Midbrain (tissue), 1 donor: ENCODE data around the gene KCTD12.
A peak's percentile ranks its signal among the peaks of the same experiment; 100 is the strongest.
"Not testable (repeated sequence)": the region's sequence is repeated elsewhere in the genome, so short reads cannot be mapped to it uniquely, and the experiment has no call there.

Experiments used
- DNase-seq: peaks from one replicate; lab custom pipeline; 2025; lab: John Stamatoyannopoulos, UW

KCTD12 gene

GRCh38 chr13:76886292-76887075 lies at the start of gene KCTD12:
Gene KCTD12 (minus strand): TSS chr13:76886405. CDS start chr13:76886148, 257 bp downstream.
- peak; percentile 83 for DNase-seq

GRCh38 chr13:76934671-76935070 lies 48.5 kb upstream of the KCTD12 start:
- DNase-seq = no peak

GRCh38 chr13:76932076-76932475 lies 45.9 kb upstream of the KCTD12 start:
- DNase-seq = no peak

- no peak for DNase-seq
Observed at GRCh38 chr13:76929851-76930374, 43.7 kb upstream of the KCTD12 start.

- DNase-seq = no peak
Observed at GRCh38 chr13:76929320-76929719, 43.1 kb upstream of the KCTD12 start.

- no peak for DNase-seq
Observed at GRCh38 chr13:76928456-76928855, 42.3 kb upstream of the KCTD12 start.

- no peak for DNase-seq
Observed at GRCh38 chr13:76927955-76928354, 41.8 kb upstream of the KCTD12 start.

GRCh38 chr13:76925115-76925514 lies 38.9 kb upstream of the KCTD12 start:
- no peak for DNase-seq

GRCh38 chr13:76921516-76921915 lies 35.3 kb upstream of the KCTD12 start:
- DNase-seq = no peak

GRCh38 chr13:76917755-76918481 lies 31.7 kb upstream of the KCTD12 start:
- not testable (repeated sequence) for DNase-seq

GRCh38 chr13:76917095-76917494 lies 30.9 kb upstream of the KCTD12 start:
- no peak for DNase-seq

- DNase-seq = no peak
Observed at GRCh38 chr13:76913898-76914297, 27.7 kb upstream of the KCTD12 start.

- DNase-seq = no peak
Observed at GRCh38 chr13:76912476-76912875, 26.3 kb upstream of the KCTD12 start.

- no peak for DNase-seq
Observed at GRCh38 chr13:76904507-76904906, 18.3 kb upstream of the KCTD12 start.

- DNase-seq = peak; percentile 68
Observed at GRCh38 chr13:76903544-76904162, 17.4 kb upstream of the KCTD12 start.

GRCh38 chr13:76899066-76899465 lies 12.9 kb upstream of the KCTD12 start:
- not testable (repeated sequence) for DNase-seq

GRCh38 chr13:76897171-76897570 lies 11.0 kb upstream of the KCTD12 start:
- not testable (repeated sequence) for DNase-seq

- DNase-seq = no peak
Observed at GRCh38 chr13:76894401-76895110, 8.4 kb upstream of the KCTD12 start.

- DNase-seq = no peak
Observed at GRCh38 chr13:76892488-76892887, 6.3 kb upstream of the KCTD12 start.

GRCh38 chr13:76890021-76890420 lies 3.8 kb upstream of the KCTD12 start:
- DNase-seq = no peak

- DNase-seq = no peak
Observed at GRCh38 chr13:76889254-76889653, 3.0 kb upstream of the KCTD12 start.

- DNase-seq = no peak
Observed at GRCh38 chr13:76888421-76888820, 2.2 kb upstream of the KCTD12 start.
